NCI-H82 (cell line): Measurements from ENCODE around the gene PES1.
"Not testable (repeated sequence)": the region's sequence is repeated elsewhere in the genome, so short reads cannot be mapped to it uniquely, and the experiment has no call there.

ENCODE experiments used
- DNase-seq: peaks from one replicate; lab custom pipeline; 2025; lab: John Stamatoyannopoulos, UW

PES1 gene

DNA sequence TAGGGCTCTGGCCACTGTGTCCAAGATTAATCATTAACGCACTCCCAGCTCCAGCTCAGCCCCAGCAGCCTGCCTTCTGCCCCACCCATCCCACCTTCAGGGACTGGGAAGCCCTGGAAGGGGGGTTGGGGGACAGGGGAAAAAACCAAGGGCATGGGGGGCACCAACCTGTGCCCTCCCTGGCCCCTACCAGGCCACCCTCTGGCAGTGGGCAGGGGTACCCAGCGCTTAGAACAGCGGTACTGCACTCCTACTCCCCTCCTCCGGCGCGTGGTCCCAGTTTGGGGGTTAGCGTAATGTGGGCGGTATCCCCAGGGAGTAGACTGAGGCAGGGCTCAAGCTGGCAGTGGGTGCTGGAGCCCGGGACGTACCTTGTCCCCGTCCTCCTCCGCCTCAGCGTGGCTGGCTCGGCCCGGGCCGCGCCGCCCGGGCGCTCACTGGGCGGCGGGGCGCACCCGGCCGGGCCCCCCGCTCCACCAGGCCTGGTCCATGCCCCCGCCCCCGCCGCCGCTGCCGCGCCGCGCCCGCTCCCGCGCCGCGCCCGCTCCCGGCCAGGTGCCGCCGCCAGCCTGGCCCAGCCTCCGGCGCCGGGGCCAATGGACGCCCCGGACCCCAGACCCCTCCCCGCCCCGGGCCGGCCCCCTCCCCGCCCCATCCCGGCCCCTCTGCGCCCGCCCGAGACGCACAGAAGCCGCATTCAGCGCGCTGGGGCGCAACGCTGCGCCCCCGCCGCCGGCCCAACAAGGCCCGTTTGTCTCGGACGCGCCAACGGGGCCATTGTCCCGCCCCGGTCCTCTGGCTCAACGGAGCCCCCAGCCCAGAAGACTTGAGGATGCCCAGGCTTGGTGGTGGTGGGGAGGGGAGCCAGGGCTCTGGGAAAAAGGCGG is 17.4 kb downstream of the PES1 start, which contains the start of gene GAL3ST1:
Gene GAL3ST1 (minus strand): TSS at position 571 of the 887 bp plus-strand sequence. CDS start 17,273 bp downstream, outside the sequence.
- DNase-seq = peak; percentile 44

DNA sequence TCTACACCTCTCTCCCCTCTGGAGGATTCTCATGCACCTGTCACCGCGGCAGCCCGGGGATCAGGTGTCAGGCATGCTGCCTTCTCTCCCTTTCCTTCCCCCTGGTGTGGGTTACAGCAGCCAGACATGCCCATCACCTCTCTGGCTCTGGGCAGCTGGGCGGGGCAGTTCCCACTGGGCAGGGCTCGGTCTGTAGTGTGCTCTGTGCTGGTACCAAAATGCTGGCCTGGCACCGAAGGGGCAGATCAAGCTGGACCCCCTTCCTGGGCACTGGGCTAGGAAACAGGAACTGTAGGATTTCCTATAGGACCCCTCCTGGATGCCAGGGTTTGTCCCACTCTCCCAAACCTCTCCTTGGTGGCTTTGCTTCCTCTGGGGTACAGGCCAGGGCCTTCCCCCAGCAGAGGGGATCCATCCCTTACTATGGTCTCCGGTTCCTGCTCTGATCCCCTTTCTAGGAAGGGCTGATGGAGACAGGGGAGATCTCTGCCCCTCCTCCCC is 18.1 kb downstream of the PES1 start:
- no peak for DNase-seq

DNA sequence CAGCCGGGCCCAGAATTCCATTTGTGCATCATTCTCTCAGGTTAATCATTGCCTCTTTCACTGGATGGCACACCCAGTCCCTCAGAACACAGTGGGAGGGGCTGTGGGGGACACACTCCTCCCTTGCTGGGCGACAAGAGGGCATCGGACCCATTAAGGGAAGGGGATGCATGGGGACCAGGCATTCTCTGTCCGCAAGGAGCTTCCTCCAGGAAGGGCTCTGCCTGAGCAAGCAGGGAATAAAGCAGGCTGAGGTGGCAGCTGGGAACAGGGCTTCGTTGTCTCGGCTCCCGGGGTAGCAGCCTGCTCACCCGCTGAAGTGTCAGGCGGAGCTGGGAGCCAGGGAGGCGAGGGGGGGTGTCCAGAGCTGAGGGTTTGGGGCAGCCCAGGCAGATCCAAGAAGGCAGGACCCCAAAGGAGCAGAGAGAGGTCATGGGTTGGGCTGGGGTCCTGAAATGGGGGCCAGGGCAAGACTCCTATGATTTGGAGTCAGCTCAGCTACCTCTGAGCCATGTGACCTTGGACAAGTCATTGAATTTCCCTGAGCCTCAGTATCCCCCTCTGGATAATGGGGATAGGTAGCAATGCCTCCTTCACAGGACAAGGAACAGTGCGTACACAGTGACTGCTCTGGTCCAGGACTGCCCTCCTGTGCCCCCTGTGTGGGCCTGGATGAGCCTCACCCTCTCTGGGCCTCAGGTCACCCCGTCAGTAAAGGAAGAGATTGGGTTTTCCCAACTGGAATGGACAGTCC is 18.7 kb downstream of the PES1 start:
- DNase-seq = peak; percentile 10

DNA sequence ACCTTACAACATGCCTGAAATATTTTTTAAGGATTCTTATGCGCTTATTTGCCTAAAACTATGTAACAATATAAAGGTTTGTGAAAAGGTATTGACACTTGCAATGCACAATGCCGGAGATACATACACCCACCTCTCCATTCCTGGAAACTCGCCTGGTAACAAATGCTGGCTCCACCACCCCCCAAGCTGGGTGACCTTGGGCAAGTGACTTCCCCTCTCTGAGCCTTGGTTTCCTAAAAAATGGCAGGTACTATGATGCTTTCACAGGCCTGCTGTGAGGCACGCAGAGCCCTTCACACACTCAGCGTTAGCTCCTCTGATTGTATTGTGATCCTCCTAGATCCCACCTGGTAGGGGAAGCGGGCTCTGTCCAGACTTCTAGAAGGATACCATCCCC is 19.5 kb downstream of the PES1 start:
- DNase-seq = no peak

DNA sequence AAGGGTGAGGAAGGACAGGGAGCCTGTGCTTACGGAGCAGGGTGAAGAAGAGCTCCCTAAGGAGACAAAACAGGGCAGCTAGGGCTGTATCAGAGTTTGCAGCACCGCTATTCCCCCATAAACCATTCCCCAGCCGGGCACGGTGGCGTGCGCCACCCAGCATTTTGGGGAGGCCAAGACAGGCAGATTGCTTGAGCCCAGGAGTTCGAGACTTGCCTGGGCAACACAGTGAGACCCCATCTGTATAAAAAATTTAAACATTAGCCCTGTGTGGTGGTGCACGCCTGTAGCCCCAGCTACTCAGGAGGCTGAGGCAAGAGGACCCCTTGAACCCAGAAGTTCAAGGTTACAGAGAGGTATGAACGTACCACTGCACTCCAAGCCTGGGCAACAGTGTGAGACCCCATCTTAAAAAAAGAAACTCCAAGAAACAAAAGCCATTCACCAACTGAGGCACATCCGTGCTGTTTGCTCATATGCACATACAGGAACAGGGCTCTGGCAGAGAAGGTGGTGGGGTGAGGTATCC is 22.0 kb downstream of the PES1 start:
- DNase-seq = no peak

DNA sequence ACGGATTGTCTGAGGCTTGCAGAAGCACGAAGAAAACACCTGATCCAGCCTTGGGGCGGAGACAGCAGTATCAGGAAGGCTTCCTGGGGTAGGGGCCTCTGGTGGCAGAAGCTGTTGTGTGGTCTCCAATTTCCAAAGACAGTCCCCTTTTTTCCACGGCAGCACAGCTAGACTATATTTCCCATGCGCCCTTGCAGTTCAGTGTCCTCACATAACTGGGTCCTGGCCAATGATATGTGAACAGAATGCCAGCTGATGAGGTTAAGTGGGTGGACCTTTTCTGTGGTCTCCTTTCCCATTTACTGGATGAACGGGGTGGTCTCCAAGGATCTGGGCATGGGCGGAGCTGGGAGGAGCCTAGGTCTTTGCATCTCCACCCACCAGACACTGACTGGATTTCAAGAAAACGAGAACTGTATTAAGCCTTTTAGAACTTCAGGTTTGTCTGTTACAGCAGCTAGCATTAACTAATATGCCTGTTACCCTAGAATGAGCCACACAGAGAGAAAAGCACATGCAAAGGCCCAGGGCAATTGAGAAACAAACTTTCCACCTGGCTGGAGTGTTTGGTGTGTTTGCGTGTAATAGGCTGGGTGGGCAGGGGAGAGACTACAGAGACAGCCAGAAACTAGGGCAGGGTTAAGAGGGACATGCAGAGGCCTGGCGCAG is 23.4 kb downstream of the PES1 start:
- DNase-seq = peak; percentile 63

DNA sequence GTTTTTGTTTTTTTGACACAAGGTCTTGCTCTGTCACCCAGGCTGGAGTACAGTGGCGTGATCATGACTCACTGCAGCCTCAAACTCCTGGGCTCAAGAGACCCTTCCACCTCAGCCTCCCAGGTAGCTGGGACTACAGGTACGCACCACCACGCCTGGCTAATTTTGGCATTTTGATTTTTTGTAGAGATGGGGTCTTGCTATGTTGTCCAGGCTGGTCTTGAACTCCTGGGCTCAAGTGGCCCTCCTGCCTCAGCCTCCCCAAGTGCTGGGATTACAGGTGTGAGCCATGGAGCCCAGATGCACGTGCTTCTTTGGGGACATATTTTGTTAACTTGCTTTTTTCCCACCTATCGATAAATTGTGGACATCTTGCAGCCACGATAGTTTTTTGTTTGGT is 24.4 kb downstream of the PES1 start:
- DNase-seq = not testable (repeated sequence)

DNA sequence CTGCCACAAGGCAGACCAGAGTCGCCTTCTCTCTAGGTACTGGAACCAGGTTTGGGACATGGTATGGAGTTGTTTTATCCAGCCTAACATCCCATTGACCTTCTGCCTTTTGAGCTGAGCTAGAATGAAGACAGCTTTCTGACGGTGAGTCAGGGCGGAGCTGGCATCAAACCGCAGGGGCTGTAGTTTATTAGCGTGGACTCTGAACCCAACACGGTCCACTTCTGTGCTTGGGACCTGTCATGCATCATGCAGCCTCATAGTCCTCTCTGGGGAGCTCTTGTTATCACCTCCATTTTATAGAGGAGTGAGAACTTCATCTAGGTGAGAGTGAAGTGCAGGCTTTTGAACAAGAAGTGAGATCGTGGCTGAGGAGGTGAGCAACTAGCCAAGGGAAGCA is 25.6 kb downstream of the PES1 start:
- DNase-seq = no peak

DNA sequence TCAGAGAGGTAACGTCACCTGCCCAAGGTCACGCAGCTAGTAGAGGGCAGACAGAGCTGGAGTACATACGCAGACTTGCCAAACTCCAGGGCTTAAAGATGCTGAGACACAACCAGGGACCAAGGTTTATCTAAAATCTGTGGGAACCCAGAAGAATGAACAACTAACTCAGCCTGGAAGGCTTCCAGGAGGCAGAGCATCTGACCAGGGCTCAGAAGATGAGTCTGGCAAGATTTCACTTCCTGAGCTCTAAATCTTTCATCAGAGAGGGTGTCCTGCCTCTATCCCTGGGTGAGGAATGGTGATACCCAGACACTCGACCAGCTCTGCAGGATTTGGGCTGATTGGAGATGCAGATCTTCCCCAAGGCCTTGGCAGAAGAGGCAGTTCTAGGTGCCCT is 26.4 kb downstream of the PES1 start:
- no peak for DNase-seq

DNA sequence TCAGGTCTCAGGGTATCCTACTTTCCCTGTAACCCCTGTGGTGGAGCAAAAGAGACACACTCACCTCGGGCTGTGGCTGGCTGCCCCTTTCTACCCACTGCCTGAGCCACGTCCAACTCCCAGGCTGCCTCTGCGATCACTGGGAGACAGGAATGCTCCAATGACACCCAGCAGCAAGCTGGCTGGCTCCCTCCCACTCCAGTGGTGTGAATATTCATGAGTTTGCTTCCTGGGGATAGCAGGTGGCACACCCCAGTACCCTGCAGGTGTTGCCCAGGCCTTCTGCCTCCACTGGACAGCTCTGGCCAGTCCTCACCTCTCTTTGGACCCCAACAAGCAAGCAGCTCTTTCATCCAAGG is 27.0 kb downstream of the PES1 start:
- DNase-seq = no peak

DNA sequence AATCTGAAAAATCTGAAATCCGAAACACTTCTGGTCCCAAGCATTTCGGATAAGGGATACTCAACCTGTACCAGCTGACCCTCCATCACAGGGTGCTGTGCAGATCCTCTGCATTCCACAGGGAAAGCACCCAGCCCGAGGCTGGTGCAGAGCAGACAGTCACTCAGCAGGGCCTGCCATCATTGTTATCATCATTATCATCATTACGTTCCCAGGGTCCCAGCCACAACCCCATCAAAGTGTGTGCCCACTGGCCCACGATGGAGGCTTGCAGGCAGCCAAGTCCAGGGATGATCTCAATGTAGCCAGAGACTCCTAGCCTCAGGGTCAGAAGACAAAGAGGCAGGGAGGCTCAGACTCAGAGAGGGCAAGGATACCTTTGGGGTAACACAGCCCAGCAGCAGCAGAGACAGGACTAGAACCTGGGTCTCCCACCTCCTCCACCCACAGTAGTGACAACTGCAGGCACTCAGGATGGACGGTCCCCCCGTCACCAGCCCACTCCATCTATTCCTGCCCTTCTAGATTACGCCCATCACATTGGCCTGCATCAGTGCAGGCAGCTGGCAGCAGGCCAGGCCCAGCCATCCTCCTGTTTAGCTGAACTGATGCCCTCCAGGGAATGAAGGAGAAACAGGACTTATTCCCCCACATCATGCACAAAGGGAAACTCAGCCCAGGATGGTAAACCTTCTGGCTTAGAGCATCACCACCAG is 27.5 kb downstream of the PES1 start:
- DNase-seq = no peak

DNA sequence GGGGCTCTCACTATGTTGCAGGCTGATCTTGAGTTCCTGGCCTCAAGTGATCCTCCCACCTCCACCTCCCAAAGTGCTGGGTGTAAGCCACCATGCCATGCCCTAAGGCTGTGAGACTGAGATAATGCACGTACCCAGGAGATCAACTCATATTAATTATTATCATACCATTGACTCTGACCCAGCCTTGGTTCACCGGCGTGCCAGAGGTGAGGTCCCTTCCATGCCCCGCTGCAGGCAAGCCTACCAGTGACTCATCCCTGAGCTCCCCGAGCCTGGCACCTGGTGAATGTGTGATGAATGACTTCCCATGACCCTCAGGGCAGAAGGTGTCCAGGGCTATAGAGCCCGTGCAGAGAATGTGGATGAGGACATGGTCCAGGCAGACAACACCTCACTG is 29.3 kb downstream of the PES1 start:
- no peak for DNase-seq

DNA sequence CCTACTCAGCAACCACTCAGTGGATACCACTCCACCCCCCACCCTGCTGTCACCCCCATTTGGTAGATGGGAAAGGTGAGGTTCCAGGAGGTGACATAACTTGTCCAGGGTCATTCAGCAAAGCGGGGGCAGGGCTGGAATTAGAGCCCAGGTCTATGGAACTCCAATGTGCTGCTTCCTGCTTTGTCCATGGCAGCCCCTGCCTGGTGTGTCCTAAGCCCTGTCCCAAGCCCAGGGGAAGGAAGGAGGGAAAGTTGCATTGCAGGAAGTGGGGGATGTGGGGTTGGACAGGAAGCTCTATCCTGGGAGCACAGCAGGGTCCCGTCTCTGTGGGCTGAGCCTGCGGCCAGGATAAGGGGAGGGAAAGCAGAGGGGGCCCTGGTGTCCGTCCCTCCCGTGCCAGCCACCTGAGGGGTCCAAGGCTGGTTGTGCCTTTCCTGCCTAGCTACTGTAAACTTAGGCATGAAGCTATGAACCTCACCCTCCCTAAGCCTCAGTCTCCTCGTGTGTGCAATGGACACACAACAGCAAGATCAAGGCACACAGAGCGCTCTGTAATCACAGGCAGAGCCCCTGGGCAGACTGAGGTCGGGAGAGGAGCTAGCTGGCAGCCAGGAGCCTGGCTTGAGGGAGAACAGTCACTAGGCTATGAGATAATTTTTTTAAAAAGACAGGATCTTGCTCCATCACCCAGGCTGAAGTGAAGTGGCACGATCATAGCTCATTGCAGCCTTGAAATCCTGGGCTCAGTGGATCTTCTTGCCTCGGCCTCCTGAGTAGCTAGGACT is 30.1 kb downstream of the PES1 start:
- DNase-seq = no peak

DNA sequence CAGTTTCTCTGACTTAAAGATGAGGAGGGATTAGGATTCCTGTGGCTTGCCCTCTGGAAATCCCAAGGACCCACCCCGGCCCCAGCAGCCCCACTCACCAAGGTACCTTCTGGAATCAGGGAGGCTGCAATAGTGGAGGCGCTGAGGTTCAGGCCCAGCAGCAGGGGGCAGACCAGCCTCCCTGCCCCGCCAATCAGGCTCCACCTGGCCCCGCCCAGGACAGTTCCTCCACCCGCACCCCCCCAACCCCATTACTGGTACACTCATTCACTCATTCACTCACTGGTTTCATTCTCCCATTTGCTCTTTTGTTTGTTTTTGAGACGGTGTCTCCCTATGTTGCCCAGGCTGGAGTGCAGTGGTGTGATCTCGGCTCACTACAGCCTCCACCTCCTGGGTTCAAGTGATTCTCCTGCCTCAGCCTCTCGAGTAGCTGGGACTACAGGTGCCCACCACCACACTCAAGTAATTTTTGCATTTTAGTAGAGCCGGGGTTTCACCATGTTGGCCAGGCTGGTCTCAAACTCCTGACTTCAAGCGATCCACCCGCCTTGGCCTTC is 31.0 kb downstream of the PES1 start:
- DNase-seq = peak; percentile 39

DNA sequence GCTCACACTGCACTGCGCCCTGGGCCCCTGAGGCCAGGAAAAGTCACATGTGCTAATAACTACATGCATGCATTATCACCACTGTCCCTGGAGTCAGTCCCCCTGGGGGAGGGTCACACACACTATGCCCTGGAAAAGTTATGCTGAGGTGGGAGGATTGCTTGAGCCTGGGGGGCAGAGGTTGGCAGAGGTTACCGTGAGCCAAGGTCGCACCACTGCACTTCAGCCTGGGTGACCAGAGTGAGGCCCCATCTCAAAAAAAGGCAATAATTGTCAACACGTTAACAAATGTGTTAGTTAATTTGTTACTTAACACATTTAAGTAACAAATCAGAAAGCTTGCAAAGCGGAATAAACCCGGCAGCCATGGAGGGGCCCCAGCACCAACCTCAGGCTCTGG is 31.8 kb downstream of the PES1 start:
- no peak for DNase-seq

DNA sequence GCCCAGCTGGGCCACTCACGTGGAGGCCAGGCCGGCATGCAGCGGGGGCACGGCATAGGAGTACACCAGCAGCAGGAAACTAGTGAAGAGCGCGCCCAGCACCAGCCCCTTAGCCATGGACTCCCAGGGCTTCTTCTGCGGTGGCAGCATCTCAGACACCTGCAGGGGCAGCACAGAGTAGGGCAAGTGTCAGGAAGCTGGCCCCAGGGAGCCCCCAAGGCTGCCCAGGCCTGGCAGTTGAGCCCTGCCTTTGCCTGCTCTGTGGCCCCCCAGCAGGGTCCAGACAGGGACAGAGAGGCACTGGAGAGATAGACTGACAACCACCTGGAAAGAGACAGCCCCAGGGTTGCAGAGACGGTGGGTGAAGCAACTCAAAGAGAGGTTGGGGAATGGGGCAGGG is 34.5 kb downstream of the PES1 start:
- DNase-seq = no peak

DNA sequence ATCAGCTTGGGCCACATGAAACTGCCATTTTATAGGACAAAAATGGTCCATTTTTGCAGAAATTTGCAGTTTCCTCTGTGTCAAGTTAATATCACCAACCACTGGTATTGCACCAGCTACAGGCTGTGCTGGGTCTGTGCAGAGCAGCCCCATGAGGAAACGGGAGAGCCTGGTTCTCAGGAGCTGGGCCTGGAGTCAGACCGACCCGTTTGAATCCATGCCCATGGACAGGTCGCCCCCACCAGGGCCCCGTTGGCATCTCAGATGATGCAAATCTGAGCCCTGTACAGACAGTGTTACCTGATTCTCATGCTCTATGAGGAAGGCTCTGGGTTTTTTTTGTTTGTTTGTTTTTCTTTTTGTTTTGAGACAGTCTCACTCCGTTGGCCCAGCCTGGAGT is 35.3 kb downstream of the PES1 start:
- DNase-seq = no peak

DNA sequence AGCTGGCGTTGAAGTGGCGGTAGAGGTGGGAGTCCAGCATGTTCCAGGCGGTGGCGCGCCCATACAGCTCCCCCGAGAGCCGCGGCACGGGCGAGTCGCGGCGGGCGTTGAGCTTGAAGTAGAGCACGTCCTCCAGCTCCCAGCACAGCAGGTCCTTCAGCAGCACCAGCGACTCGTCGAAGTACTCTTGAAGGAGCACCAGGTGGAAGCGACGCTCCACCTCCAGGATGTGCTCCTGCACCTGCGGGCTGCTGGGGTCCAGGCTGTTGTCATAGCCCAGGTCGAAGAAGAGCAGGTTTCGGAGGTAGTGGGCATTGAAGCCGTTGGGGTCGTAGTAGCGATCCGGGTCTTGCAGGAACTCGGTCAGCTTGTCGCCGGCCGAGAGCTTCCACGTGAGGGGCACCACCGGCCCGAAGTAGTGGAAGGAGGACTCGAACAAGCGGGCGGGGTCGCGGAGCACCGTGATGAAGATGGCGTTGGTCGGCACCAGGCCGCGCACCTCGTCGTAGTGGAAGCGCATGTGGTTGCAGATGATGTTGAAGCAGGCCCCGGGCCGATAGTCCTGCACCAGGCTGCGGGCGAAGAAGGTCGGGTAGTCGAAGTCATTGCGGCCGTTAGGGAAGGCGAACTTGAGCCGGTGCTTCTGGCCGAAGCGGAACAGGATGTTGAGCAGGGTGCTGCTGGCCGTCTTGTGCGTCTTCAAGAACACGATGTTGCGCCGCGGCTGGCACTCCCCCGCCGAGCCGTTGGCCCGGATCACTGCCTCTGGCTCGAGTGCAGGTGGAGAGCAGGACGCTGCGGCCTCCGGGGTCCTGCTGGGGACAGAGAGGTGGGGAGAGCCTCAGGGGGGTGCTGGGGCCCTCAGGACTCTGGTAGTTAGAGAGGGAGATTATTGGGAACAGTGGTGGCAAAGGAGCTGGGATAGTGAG is 36.2 kb downstream of the PES1 start:
- DNase-seq = no peak

DNA sequence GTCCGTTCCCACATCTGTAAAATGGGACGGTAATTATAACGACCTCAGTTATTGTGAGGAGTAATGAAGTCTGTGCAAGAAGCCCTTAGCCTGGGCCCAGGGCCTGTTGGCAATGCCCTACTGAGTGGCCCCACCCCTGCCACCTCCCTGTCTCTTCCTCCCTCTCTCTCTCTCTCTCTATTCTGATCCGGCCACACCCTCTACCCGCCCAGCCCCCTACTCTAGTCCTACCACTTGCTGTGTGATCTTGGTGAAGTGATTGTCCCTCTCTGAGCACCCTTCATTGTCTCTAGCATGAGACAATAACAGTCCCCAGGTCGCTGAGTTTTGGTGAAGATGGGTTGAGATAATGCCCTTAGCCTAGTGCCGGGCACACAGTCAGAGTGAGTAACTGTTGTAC is 37.7 kb downstream of the PES1 start:
- no peak for DNase-seq
